ENCODE measurements around the gene EPO.

The EPO gene

DNA sequence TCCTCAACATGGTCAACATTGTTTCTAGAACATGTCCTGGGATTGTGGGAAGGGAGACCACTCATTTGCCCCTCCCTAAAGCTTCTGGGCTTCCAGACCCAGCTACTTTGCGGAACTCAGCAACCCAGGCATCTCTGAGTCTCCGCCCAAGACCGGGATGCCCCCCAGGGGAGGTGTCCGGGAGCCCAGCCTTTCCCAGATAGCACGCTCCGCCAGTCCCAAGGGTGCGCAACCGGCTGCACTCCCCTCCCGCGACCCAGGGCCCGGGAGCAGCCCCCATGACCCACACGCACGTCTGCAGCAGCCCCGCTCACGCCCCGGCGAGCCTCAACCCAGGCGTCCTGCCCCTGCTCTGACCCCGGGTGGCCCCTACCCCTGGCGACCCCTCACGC lies at the start of gene EPO:
EPO (plus strand) TSS at position 190 of the 392 bp plus-strand sequence. CDS start 513 bp downstream, outside the sequence.
- no peak for FAIRE-seq

- FAIRE-seq: no peak
Observed at GRCh38 chr7:100671353-100672327, 48.6 kb upstream of the EPO start.

DNA sequence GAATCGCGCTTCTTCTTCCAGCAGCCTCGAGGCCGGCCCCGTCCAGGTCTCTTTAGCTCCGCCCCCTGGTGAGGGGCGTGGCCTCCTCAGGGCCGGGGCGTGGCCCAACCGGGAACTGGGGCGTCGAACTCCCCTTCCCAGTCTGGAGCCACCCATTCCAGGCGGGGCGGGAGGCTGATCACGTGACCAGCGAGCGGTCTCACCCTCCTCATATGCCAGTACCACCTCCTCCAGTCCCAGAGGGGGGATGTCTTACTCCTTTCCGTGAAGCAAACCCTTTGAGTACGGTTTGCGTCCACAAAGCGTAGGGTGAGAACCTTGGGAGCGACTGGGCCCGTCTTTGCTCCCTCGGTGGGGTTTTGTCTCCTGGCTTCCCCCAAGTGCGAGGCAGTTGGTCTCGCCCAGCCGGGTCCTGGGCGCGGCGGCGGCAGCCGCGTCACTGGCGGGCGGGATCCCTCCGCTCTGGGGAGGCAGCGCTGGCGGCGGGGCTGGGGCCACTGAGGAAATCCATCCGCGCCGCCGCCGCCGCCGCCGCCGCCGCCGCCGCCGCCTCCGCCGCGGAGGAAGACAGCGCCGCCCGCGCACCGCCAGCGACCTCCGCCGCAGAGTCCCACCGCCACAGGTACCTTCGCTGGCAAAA lies 46.8 kb upstream of the EPO start, which contains the start of gene GNB2:
GNB2 (plus strand) TSS at position 439 of the 640 bp plus-strand sequence. CDS start 2,526 bp downstream, outside the sequence.
- FAIRE-seq: no peak

- no peak for FAIRE-seq
Observed at GRCh38 chr7:100673942-100674410, 46.3 kb upstream of the EPO start.

- no peak for FAIRE-seq
Observed at GRCh38 chr7:100674411-100675104, 45.7 kb upstream of the EPO start.

DNA sequence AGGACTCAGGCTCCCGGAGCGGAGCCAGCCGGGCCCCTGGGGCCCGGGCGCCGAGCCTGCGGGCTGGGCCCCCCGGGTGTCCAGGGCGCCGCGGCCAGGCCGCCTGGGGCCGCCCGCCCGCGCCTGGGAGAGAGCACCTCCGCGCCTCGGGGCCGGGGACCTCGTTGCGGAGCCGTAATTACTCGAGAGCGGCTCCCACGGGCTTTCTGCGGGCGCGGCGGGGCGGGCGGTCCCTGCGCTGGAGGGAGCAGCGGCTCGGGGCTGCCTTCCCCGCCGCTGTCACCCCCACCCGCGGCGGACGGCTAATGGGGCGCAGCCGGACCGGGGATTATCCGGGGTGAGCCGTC lies 45.2 kb upstream of the EPO start:
- FAIRE-seq: no peak

DNA sequence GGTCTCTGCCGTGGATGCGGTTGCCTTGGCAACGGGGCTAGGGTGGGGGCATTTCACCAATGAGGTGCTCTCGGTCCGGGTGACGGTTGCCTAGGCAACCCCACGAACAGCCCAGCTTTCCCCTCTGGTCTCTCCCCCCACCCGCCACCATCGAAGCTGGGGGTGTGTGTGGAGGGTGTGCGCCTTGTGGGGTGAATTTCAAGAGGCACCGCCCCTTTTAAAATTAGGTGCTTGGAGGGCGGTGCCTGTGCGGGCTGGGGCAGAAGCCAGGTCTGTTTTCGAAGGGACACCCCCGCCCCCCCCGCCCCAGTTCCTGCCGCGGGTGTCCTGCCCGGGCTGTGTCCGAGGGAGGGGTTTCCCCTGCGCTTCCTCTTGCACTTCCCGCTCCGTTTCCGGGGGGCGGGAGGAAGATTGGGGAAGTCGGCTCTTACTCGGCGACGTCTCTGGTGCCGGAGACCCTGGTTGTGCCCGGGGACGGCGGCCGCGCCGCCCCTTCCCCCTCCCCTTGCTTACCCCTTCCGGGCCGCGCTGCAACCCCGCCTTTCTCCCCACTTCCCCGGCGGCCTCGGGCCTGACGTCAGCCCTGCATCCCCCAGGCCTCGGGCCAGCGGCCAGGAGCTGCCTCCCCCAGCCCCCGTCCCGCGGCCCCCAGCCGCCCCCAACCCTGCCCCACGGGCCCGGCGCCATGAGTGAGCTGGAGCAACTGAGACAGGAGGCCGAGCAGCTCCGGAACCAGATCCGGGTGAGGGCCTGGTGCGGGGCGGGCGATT lies 44.5 kb upstream of the EPO start:
- no peak for FAIRE-seq

DNA sequence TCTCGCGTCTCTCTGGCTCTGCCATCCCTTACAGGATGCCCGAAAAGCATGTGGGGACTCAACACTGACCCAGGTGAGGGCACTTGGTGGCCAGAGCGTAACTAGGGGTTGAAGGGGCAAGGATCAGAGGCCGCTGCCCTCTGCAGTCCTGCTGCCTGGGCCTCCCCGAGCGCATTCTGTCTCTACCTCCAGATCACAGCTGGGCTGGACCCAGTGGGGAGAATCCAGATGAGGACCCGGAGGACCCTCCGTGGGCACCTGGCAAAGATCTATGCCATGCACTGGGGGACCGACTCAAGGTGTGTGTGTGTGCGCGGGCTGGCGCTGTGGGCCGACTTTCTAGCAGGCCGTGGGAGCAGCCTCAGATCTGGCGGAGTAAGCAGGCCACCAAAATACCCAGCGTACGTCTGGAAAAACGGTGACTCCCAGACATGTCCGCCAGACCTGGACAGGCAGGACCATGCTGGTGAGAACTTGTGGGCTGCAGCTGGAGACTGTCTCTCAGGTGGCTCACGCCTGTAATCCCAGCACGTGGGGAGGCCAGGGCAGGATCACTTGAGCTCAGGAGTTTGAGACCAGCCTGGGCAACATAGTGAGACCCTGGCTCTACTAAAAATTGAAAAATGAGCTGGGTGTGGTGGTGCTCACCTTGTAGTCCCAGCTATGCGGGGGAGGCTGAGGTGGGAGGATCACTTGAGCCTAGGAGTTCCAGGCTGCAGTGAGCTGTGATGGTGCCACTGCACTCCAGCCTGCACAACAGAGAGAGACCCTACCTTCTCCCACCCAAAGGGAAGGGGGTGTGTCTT lies 43.6 kb upstream of the EPO start:
- no peak for FAIRE-seq

DNA sequence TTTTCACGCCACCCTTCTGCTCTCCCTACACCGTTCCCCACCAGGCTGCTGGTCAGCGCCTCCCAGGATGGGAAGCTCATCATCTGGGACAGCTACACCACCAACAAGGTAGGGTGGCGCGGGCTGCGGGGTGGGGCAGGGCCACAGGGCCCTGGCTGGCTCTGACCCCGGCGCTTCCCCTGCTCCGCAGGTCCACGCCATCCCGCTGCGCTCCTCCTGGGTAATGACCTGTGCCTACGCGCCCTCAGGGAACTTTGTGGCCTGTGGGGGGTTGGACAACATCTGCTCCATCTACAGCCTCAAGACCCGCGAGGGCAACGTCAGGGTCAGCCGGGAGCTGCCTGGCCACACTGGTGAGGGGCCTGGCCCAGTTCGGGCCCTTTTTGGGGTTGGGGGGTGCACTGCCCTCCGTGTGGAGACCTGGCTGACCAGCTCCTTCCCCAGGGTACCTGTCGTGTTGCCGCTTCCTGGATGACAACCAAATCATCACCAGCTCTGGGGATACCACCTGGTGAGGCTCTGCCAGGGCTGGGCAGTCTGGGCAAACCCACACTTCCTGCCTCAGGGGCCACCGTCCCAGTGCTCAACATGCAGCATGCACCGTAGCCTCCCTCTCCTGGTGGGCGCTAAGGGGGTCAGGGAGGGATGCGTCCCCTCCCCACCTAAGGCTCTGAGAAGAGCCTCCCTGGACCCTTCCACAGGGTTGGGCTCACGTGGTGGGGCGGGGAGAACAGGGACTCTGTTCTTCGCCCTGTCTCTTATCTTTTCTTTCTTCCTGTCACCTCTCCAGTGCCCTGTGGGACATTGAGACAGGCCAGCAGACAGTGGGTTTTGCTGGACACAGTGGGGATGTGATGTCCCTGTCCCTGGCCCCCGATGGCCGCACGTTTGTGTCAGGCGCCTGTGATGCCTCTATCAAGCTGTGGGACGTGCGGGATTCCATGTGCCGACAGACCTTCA lies 42.7 kb upstream of the EPO start:
- no peak for FAIRE-seq

GRCh38 chr7:100678291-100678984 lies 41.8 kb upstream of the EPO start:
- FAIRE-seq: no peak

DNA sequence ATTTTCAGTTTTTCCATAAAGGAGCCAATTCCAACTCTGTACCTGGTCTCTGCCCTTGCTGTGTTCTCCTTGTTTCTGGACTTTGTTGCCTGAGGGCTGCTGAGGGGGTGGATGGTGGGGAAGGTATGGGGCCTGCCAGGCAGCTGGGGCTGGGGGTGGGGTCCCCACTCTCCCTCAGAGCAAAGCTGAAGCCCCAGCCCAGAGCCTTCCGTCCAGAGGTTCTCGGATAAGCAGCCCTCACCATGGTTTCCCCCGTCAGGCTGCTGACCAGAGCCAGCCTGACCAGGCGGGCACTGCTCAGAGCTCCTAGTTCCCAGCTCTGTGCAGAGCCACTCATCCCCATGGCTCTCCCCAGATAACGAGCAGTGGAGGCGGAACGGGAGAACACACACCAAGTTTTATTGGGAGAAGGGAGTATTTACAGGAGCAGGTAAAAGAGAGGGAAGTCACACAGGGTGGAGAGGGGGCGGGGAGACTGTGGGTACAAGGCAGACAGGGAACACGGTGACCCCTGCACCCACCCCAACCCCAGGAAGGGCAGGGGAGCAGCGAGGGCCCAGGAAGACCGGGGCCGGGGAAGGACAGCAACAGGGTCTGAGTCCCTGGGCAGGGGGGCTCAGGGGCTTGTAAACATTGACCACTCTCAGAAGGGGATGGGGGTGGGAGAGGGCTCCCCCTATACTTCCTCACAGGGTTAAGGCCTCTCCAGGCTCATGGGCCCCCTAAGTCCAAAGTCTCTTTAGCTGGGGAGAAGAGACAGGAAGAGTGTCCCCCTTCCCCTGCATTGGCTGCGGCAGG lies 40.9 kb upstream of the EPO start:
- no peak for FAIRE-seq

GRCh38 chr7:100679927-100680575 lies 40.2 kb upstream of the EPO start:
- FAIRE-seq: no peak

DNA sequence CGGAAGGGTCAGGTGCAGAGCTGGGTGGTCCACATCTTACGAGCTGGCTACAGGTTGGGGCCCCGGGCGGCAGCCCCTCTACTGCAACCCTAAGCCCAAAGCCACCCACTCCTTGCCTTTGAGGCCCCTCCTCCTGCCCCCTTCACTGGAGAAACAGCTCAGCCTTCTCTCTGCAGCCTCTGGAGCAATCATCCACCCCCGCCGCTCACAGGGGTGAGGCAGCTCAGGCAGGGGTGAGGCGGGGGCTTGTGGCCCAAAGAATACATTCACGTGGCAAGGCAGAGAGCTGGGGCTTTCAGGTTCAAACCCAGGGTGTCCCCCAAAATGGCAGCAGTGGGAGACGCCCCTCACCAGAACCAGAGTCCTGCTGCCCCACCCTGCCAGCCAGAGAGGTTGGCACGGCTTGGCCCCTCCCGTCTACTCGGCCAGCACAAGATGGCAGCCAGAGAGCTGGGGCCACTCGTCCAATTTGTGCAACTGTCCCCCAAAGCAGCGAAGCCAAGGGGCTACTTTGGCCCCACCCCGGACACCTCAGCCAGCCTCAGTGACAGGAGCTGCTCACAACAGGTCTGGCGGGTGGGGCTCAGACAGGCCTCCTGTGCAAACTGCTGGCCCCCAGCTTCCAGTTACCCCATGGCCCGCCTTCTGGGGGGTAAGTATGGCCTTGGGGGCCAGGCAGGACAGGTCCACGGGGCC lies 39.5 kb upstream of the EPO start:
- FAIRE-seq: no peak

DNA sequence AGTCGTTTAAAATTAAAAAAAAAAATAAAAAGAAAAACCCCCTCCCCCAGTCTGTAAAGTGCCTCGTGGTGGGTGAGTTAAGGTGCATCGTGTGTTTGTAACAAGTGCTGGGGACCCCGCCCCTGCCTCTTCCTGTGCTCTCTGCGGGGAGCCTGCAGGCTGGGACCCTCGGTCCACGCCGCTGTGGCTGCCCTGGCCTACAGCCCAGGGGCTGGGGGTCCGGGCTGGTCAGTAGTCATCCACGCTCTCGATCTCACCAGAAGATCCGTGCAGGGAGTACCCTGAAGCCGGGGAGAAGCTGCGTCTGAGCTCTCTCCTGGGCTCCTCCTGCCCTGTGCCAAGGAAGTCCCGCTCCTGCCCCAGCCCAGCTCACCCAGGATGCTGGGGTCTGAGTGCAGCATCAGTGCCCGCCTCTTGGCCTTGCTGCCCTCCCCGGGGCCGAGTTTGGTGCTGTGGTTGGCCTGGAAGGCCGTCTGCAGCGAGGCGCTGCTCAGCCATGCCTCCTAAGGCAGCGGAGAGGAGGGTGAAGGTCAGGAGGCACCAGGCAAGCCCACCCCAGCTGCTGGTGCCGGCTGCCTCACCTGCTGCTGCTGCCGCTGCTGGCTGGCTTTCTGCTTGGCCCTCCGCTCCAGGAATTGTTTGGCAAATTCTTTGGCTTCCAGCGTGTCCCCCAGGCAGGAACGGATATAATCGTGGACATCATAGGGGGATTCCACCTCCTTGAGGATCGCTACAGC lies 38.6 kb upstream of the EPO start:
- FAIRE-seq: no peak

GRCh38 chr7:100682228-100682741 lies 38.0 kb upstream of the EPO start:
- FAIRE-seq: no peak

DNA sequence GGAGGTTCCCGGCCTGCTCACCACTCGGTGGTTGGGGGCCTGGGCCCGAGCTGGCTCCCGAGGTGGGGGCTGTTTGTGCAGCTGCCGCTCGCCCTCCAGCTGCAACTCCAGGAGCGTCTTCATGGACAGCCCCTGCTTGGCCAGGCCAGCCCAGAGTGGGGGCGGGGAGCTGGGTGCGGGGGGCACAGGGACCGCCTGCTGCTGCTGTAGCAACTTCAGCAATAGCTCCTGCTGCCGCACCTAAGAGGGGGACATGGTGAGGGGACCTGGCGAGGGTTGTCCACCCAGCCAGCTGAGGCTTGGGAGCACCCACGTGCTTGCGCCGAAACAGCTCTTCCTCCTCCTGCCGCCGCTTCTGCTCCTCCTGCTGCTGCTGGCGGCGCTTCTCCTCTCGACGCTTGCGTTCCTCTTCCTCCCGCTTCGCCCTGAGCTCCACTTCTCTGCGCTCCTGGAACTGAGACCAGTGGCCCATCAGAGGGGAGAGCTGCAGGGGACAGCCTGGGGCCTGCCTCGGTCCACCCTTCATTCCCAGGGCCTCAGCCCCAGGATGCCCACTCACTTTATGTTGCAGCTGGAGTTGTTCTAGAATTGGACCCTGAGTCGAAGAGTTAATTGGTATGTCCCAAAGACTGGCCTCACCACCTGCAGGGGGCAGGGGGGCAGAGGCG lies 37.1 kb upstream of the EPO start:
- FAIRE-seq: no peak
